Neural crest cell (in vitro differentiated cells): Measurements from ENCODE around the gene OBP2B. TPM values are rescaled to one million over a fixed set of nuclear protein-coding genes. Genes with fewer than 3 reads are reported as not detected.
"Not testable (repeated sequence)": the region's sequence is repeated elsewhere in the genome, so short reads cannot be mapped to it uniquely, and the experiment has no call there.

Source experiments
- DNase-seq: peaks from one replicate; pipeline ENCODE4 v3.0.0; 2021; ENCODE audit warnings: low read depth, mixed read lengths, low spot score
- H3K27ac Mint-ChIP-seq: one replicate; pipeline ENCODE4 v1.8.0; 2021; ENCODE audit warnings: mild to moderate bottlenecking, mixed read lengths; ENCODE audit not compliant: unreplicated experiment
- H3K27me3 Mint-ChIP-seq: 2 replicates; pipeline ENCODE4 v1.8.0; 2021; ENCODE audit warnings: low read depth, mild to moderate bottlenecking, mixed read lengths
- H3K36me3 Mint-ChIP-seq: 2 replicates; pipeline ENCODE4 v1.8.0; 2021; ENCODE audit warnings: low read depth, mild to moderate bottlenecking, mixed read lengths
- H3K4me1 Mint-ChIP-seq: 2 replicates; pipeline ENCODE4 v1.8.0; 2021; ENCODE audit warnings: mixed read lengths
- H3K4me3 Mint-ChIP-seq: one replicate; pipeline ENCODE4 v1.8.0; 2021; ENCODE audit warnings: mild to moderate bottlenecking, mixed read lengths
- H3K9me3 Mint-ChIP-seq: 2 replicates; pipeline ENCODE4 v1.8.0; 2021; ENCODE audit warnings: mixed read lengths
- total RNA-seq: library from RNA; stranded (reverse); gene quantifications from 2 replicates; pipeline ENCODE4 v1.2.1, GENCODE V29; 2021
- TF ChIP-seq, protein P1 (sequence below): fragments of 200-600 bp; sonication (generic); conservative IDR thresholded peaks from 2 replicates; pipeline ENCODE4 v1.5.0; 2021; ENCODE audit warnings: antibody characterized with exemption, mild to moderate bottlenecking

Gene OBP2B
- total RNA-seq, 1 donor from 2014 or later: not detected

- Mint-ChIP-seq H3K36me3 (no peaks in the 10 kb centered on the region), H3K4me3 (no peak overlapping the region), H3K27me3 (peaks cover 17% of the 10 kb centered on the region), H3K9me3 (peaks cover 2% of the 10 kb centered on the region), H3K4me1 (no peaks in the 10 kb centered on the region), H3K27ac (no peak overlapping the region)
- no peak for DNase-seq
- TF ChIP-seq, protein P1, sequence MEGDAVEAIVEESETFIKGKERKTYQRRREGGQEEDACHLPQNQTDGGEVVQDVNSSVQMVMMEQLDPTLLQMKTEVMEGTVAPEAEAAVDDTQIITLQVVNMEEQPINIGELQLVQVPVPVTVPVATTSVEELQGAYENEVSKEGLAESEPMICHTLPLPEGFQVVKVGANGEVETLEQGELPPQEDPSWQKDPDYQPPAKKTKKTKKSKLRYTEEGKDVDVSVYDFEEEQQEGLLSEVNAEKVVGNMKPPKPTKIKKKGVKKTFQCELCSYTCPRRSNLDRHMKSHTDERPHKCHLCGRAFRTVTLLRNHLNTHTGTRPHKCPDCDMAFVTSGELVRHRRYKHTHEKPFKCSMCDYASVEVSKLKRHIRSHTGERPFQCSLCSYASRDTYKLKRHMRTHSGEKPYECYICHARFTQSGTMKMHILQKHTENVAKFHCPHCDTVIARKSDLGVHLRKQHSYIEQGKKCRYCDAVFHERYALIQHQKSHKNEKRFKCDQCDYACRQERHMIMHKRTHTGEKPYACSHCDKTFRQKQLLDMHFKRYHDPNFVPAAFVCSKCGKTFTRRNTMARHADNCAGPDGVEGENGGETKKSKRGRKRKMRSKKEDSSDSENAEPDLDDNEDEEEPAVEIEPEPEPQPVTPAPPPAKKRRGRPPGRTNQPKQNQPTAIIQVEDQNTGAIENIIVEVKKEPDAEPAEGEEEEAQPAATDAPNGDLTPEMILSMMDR: no peak
These were observed 2.0 kb downstream of the OBP2B start for GRCh38 chr9:133207021-133207531.

GRCh38 chr9:133205996-133206931, 2.8 kb downstream of the OBP2B start:
- TF ChIP-seq, protein P1: no peak
- Mint-ChIP-seq H3K27ac (no peak overlapping the region), H3K9me3 (no peaks in the 10 kb centered on the region), H3K36me3 (no peaks in the 10 kb centered on the region), H3K27me3 (peaks cover 13% of the 10 kb centered on the region), H3K4me1 (no peaks in the 10 kb centered on the region), H3K4me3 (no peak overlapping the region)
- no peak for DNase-seq

DNA sequence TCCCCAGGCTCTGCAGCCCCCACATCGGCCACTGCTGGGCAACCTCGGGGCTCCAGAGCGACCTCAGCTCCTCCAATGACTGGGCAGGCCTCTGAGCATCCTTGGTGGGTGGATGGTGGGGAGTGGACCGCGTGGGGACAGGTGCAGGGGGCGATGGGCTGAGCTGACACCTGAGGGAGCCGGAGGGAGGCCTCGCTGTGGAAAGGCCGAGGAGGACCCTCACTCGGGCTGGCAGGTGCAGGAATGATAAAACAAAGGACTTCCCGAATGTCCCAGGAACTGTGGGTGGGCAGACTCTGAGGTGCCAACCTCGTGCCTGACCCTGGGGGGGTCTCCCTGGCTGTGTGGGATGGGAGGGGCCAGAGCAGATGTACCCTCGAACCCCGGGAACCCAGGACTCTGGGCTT, 3.6 kb downstream of the OBP2B start:
- not testable (repeated sequence) for H3K9me3 Mint-ChIP-seq, H3K4me1 Mint-ChIP-seq, H3K4me3 Mint-ChIP-seq, H3K36me3 Mint-ChIP-seq, H3K27ac Mint-ChIP-seq, DNase-seq
- H3K27me3 Mint-ChIP-seq: peaks cover 17% of the 10 kb centered on the region

GRCh38 chr9:133204993-133205336, 4.1 kb downstream of the OBP2B start:
- H3K27me3 Mint-ChIP-seq: peaks cover 14% of the 10 kb centered on the region
- DNase-seq: no peak

DNA sequence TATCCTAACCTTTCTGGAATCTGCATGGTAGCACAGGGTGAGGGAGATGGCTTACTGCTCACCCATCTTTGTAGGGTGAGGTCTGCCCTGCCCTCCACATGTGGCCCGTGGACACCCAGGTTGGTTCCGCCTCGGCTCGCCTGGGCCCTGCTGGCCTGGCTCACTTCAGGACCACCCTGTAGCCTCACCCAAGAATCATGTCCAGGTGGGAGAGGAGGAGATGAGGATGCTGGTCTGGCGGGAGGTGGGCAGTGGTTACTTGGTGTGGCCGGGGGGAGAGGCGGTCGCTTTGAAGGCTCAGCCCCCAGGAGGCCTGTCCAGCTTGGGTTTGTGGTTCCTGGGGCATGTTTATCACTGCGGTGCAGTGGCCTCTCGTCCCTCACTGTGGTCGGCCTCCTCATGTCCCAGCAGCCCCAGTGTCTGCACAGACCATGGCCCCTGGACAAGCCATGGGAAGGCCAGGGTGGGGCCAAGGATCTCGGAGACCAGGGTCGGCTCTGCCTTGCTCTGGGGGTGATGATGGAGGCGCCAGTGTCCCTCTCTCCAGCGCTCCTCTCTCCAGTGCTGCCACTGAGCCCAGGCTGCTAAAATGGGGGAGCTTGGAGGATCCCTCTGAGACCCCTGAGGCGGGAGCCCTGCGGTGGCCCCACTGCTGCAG, 4.6 kb downstream of the OBP2B start:
- TF ChIP-seq, protein P1: no peak
- Mint-ChIP-seq H3K27me3 (peaks cover 12% of the 10 kb centered on the region), H3K27ac (no peak overlapping the region), H3K4me3 (no peak overlapping the region), H3K9me3 (no peaks in the 10 kb centered on the region), H3K36me3 (no peaks in the 10 kb centered on the region), H3K4me1 (no peaks in the 10 kb centered on the region)
- no peak for DNase-seq

More at GRCh38 chr9:133204993-133205336, 4.1 kb downstream of the OBP2B start:
- H3K36me3 Mint-ChIP-seq: no peaks in the 10 kb centered on the region
- no peak overlapping the region for H3K27ac Mint-ChIP-seq
- TF ChIP-seq, protein P1: no peak
- no peak overlapping the region for H3K4me3 Mint-ChIP-seq
- no peaks in the 10 kb centered on the region for H3K4me1 Mint-ChIP-seq
- H3K9me3 Mint-ChIP-seq: no peaks in the 10 kb centered on the region
